Esophagus (tissue), 2 donors: ENCODE measurements around the gene C4orf54. TPM values are rescaled to one million over a fixed set of nuclear protein-coding genes. Genes with fewer than 3 reads are reported as not detected.

Experiments used
- H3K27ac ChIP-seq, 2 donors: one replicate each; pipeline ENCODE4 v1.5.1; 2013; ENCODE audit warnings: low read depth in 2 of 2, mild to moderate bottlenecking in 2 of 2, inconsistent platforms in 1 of 2, low read length in 1 of 2, moderate library complexity in 1 of 2
- H3K27me3 ChIP-seq, 2 donors: one replicate each; pipeline ENCODE4 v1.6.1; 2013; ENCODE audit warnings: low read length in 2 of 2, control low read depth in 1 of 2, mild to moderate bottlenecking in 1 of 2; ENCODE audit not compliant: insufficient read depth in 2 of 2, control insufficient read depth in 1 of 2
- H3K36me3 ChIP-seq, 2 donors: one replicate each; pipeline ENCODE4 v1.6.1; 2013; ENCODE audit warnings: low read length in 1 of 2; ENCODE audit not compliant: control insufficient read depth in 2 of 2, insufficient read depth in 2 of 2
- H3K4me1 ChIP-seq, 2 donors: one replicate each; pipeline ENCODE4 v1.6.1; 2013; ENCODE audit warnings: low read length in 1 of 2; ENCODE audit not compliant: control insufficient read depth in 2 of 2, insufficient read depth in 2 of 2
- H3K4me3 ChIP-seq, 2 donors: one replicate each; pipeline ENCODE4 v1.5.1; 2013; ENCODE audit warnings: low read length in 2 of 2, mild to moderate bottlenecking in 2 of 2, low read depth in 1 of 2, moderate library complexity in 1 of 2
- H3K9me3 ChIP-seq, 2 donors: one replicate each; pipeline ENCODE4 v1.6.1; 2013; ENCODE audit warnings: mild to moderate bottlenecking in 2 of 2, low read depth in 1 of 2, low read length in 1 of 2, moderate library complexity in 1 of 2; ENCODE audit not compliant: control insufficient read depth in 2 of 2, insufficient read depth in 1 of 2
- WGBS, 2 donors: extraction: QIAGEN DNeasy Blood & Tissue Kit; methylation state at CpG; one replicate each; pipeline ENCODE4 v1.1.7; 2013; 5-methylcytosine and 5-hydroxymethylcytosine counted together
- polyA plus RNA-seq, 2 donors: library from polyadenylated mRNA; stranded (reverse); fragments of 200-250 nt; gene quantifications; one replicate each; pipeline ENCODE4 v1.2.3, GENCODE V29; 2013
- donor health status: healthy with polysubstance abuse.
- donor health status: Bipolar disorder and iron deficiency.

Gene C4orf54
- polyA plus RNA-seq, 2 donors: under 0.01 to 0.04 TPM

DNA sequence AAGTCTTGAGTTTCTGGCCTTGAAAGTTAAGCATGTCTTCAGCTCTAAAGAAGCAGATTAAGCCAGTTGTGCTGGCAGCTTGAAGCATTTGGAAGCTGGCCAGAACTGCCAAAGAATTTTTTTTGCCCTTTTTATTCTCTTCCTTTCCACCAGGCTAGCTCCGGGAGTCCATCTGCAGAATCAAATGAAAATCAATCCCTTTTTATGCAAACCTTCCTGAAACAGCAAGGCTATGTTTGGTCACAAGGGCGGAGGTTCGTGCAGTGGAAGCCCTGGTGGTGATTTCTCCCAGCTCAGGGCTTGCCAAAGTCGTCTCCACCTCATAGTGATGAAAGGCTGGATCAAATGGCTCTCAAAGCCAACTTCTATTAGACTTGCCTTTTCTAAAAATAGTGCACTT, 21.6 kb upstream of the C4orf54 start:
- Histone ChIP-seq H3K27me3 (no peaks in the 10 kb centered on the region), H3K9me3 (no peaks in the 10 kb centered on the region), H3K27ac (no peak overlapping the region), H3K4me3 (no peak overlapping the region), H3K4me1 (no peaks in the 10 kb centered on the region), H3K36me3 (no peaks in the 10 kb centered on the region)
- 14 to 18% methylated on average over 4 of the region's 4 CpGs for WGBS, 2 donors

DNA sequence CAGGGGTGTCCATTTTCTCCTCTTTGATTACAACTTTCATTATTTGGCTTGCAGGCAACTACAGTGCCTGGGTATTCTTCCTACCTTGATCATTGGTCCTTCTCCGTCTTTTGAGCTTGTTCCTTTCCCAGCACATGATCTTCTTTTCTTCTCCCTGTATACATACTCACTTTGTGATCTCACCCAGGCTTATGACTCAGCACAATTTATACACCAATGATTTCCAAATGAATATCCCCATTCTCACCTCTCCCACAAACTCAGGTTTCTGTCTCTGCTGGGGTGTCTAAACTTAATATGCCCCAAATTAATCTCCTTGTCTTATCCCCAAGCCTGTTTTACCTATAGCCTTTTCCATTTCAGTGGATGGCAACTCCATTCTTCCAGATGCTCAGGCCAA, 19.5 kb upstream of the C4orf54 start:
- 81 to 83% methylated on average over 1 of the region's 1 CpG for WGBS, 2 donors
- Histone ChIP-seq H3K27ac (no peak overlapping the region), H3K9me3 (no peaks in the 10 kb centered on the region), H3K4me1 (no peaks in the 10 kb centered on the region), H3K4me3 (no peak overlapping the region), H3K27me3 (no peaks in the 10 kb centered on the region), H3K36me3 (no peaks in the 10 kb centered on the region)

DNA sequence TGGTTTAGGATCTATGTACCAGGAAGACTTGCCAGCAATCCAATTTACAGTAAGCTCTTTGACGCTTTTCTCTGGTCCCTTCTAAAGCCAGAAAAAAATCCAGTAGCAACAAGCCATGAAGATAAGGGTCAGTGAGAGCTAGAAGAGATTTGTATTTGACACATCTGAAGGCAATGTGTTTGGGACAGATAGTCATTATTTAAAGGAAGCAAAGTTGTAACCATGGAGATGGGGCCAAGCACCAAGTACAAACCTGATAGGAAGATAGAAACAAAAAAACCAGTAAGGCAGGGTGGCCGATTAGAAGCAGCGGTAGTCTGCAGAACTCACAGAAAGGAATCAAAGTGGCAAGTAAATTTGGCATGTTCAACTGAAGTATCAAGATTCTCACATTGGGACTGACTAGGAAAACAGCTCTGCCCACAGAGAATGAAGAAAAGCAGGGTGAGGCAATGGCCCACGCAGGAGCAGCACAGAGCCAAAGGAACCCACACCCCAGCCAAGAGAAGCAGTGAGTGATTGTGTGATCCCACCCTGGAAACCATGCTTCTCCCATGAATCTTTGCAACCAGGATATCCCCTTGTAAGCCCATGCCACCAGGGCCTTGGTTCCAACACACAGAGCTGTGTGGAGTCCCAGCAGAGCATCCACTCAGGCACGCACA, 12.9 kb upstream of the C4orf54 start:
- no peak overlapping the region for H3K27ac ChIP-seq
- H3K9me3 ChIP-seq: no peaks in the 10 kb centered on the region
- 47 to 56% methylated on average over 5 of the region's 5 CpGs for WGBS, 2 donors

DNA sequence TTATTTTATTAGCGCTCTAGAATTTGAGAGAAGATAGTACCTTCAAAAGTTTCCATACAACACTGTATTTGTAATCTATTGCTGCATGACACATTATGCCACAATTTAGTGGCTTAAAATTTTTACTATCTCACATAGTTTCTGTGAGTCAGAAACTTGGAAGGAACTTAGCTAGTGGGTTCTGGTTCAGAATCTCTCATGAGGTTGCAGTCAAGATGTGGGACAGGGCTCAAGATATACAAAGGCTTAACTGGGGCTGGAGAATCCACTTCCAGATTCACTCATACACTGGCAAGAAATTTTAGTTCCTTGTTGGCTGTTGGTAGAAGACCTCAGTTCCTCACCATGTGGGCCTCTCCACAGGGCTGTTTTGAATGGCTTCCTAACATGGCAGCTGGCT, 11.5 kb upstream of the C4orf54 start:
- no peaks in the 10 kb centered on the region for H3K27me3 ChIP-seq
- H3K9me3 ChIP-seq: no peaks in the 10 kb centered on the region
- H3K27ac ChIP-seq: no peak overlapping the region
- 94 to 99% methylated on average over 1 of the region's 1 CpG for WGBS, 2 donors
- H3K4me3 ChIP-seq: no peak overlapping the region
- no peaks in the 10 kb centered on the region for H3K36me3 ChIP-seq
- H3K4me1 ChIP-seq: no peaks in the 10 kb centered on the region

More for the DNA sequence above, 12.9 kb upstream of the C4orf54 start:
- Histone ChIP-seq H3K27me3 (no peaks in the 10 kb centered on the region), H3K36me3 (no peaks in the 10 kb centered on the region), H3K4me1 (no peaks in the 10 kb centered on the region), H3K4me3 (no peak overlapping the region)

DNA sequence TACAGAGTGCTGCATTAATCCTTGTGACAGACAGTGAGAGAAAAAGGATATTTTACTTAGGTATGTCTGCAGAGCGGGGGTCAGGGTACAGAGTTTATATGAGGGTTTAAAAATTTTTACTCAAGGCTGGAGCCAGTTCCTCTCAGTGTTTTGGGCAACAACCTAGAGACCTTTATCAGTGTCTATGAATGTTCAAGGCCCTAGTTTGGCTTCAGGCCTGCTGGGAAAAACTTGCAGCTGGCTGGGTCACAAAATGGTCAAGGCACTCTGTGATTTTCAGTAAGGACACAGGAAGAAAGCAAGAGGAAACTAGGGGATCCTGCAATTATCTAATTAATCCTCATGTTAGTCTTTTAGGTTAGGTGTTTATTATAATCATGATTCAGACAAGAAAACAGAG, 10.8 kb upstream of the C4orf54 start:
- Histone ChIP-seq H3K4me3 (no peak overlapping the region), H3K36me3 (no peaks in the 10 kb centered on the region), H3K27ac (no peak overlapping the region), H3K27me3 (no peaks in the 10 kb centered on the region), H3K4me1 (no peaks in the 10 kb centered on the region), H3K9me3 (no peaks in the 10 kb centered on the region)
- WGBS, 2 donors: 75 to 86% methylated on average over 1 of the region's 1 CpG

DNA sequence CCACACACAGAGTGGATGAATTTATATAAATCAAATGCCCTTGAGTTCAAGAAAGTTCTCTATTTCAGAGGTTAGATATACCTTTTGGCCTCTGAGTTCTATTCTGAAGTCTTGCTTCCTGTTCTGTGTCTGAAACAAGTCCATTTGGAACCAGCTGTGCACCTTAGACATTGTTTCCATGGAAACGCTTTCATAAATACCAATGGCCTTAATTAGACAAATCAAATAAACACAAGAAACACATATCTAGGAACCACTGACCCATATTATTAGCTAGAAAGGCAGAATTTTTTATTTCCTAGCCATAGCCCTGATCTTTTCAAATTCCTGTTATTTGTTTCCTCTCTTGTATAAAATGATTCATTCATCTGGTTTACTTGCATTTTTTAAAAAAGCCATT, 8.4 kb upstream of the C4orf54 start:
- no peaks in the 10 kb centered on the region for H3K36me3 ChIP-seq
- no peaks in the 10 kb centered on the region for H3K9me3 ChIP-seq
- no peak overlapping the region for H3K4me3 ChIP-seq
- H3K27me3 ChIP-seq: no peaks in the 10 kb centered on the region
- no peaks in the 10 kb centered on the region for H3K4me1 ChIP-seq
- 54 to 58% methylated on average over 1 of the region's 1 CpG for WGBS, 2 donors
- H3K27ac ChIP-seq: no peak overlapping the region

DNA sequence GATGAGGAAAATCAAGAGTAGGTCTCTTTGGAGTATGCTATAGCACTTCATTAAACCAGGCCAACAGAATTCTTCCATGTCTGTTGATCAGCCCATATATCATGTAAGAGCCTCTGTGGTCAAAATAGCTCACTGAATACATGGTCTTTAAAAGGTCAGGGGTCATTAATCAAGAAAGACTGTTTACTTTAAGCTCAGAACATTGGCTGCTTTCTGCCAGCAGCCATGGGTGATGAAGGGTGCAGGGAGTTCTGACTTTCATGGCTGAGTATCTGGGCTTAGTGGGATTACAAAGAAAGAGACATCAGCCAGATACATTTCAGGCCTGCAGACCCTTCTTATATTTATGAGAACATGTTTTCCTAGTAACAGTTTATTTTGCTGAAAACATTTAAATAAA, 7.1 kb upstream of the C4orf54 start:
- H3K4me3 ChIP-seq: no peak overlapping the region
- no peaks in the 10 kb centered on the region for H3K4me1 ChIP-seq
- H3K9me3 ChIP-seq: no peaks in the 10 kb centered on the region
- no peak overlapping the region for H3K27ac ChIP-seq
- H3K36me3 ChIP-seq: no peaks in the 10 kb centered on the region
- H3K27me3 ChIP-seq: no peaks in the 10 kb centered on the region

DNA sequence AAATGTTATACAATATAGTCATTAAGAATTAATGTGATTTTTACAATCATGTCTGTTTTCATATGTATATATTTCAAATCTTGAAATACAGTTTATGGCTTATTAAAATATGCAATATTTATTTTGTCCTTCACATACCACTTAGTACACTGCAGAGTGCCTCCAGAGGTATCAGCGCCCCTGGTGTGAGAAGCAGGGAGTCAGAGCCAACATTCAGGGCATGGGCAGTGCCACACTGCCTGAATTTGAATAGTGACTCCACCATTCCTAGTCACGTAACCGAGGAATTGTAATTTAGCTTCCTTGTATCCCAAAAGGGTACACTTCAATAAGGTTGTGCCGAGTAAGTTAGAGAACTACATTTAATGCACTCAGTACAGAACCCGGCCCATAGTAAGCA, 4.3 kb upstream of the C4orf54 start:
- 85 to 89% methylated on average over 5 of the region's 5 CpGs for WGBS, 2 donors
- Histone ChIP-seq H3K27ac (no peak overlapping the region), H3K4me3 (no peak overlapping the region), H3K36me3 (no peaks in the 10 kb centered on the region), H3K9me3 (no peaks in the 10 kb centered on the region), H3K27me3 (no peaks in the 10 kb centered on the region), H3K4me1 (no peaks in the 10 kb centered on the region)

DNA sequence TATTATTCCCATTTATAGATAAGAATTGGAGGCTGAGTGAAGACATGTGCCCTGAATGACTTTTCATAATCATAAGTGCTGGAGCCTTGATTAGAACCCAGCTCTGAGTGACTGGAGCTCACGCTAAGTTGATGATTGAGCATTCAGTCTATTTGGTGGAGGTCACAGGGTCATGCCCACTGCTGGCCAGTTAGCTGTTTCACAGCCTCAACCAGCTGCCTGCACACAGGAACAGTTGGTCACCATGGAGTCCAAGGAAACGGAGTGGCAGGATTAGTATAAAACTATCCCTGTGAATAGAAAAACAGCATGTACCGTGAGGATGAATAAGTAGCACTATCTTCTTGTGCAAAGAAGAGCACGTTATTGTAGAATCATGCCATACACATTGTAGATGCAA, 1.0 kb upstream of the C4orf54 start:
- H3K27ac ChIP-seq: no peak overlapping the region
- no peaks in the 10 kb centered on the region for H3K9me3 ChIP-seq
- no peaks in the 10 kb centered on the region for H3K36me3 ChIP-seq
- no peak overlapping the region for H3K4me3 ChIP-seq
- WGBS, 2 donors: 86 to 87% methylated on average over 4 of the region's 4 CpGs
- H3K27me3 ChIP-seq: no peaks in the 10 kb centered on the region
- no peaks in the 10 kb centered on the region for H3K4me1 ChIP-seq

DNA sequence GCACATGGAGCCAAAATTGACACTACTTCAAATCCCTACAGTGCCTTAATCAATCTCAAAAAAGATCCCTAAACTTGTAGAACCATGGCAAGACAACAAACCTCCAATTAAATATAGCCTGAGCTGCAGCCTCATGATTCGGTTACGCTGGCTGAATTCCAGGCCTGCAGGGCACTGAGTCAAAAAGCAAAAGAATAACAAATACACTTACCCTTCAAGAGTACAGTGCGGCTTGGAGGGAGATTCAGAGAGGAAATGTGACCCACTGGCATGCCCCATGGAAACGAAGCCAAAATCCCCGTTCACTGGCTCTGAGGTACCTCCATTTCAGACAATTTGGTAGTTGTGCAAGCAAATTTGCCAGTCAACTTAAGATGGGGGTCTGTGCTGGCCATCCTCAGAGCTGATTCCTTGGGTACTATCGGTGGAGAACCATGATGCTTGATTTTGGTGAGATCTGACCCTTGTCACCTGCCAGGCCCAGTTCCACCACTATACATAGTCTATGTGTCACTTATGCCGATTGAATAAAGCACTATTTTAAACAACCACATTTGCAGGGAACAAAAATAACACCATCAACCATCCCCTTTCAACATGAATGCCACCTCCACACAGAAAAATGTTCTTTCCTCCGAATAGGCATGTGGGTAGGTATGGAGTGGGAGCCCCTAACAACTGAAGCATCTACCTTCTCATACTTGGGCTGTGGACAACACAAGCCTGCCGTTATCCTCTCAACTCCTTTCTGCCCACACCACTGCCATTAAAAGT, 2.1 kb downstream of the C4orf54 start:
- WGBS, 2 donors: 53 to 57% methylated on average over 9 of the region's 9 CpGs
- peaks cover 0 to 7% of the 10 kb centered on the region in 2 donors for H3K4me1 ChIP-seq
- H3K36me3 ChIP-seq: no peaks in the 10 kb centered on the region
- H3K9me3 ChIP-seq: peaks cover 0 to 3% of the 10 kb centered on the region in 2 donors
- H3K27ac ChIP-seq: no peak overlapping the region
- no peak overlapping the region for H3K4me3 ChIP-seq
- no peaks in the 10 kb centered on the region for H3K27me3 ChIP-seq
